CD4-positive, alpha-beta T cell treated with Interleukin-4 for 4 hours (primary cell): ENCODE results near the gene STYXL2.

Experiments
- DNase-seq: peaks from one replicate; pipeline ENCODE4 v3.0.0-alpha.2; 2020

STYXL2 gene

DNA sequence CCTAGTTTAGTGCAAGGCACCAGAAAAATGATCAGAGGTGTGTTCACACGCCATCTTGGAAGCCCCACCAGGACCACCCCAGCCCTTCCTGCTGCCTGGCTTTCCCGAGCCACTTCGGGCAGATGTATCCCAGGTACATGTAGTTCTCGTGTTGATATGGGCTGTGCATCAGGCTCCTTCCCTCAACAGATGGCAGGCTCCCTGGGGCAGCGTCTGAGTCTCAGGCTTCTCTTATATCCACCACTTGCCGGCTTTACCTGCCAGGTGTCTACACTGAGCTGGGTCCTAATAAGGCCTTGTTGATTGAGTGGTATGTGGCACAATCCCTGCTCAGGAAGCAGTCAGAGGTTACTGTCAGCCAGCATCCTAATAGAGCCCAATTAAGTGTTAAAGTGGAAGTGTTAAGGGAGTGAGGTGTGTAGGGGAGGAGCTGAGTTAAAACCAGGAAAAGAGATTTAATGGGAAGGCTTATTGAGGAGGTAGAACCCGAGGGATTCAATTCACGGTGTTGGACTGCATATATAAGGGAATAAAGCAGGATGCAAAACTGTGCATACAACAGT lies 12.2 kb upstream of the STYXL2 start:
- DNase-seq, result no peak

DNA sequence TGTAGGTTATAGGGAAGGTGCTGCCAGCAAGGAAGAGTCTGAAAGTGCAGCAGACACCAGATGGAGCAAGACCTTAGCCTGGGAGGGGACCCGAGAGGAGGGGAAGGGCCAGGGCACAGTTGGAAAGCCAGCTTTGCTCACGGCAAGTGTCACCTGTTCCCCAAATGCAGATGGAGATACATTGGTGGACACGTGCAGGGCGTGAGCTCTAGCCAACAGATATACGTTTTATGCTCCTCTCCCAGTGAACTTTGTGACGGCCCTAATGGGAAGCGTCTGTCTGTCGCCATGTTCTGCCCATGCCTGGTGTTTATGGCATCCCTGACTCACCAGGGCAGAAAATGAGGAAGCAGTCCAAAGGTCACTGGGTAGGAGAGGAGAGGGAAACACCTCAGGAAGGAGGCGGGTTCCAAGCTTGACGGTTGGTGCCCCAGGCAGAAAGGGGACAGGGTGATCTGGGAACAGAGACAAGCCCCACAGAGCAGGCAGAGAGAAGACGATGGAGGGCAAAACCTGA lies 11.3 kb upstream of the STYXL2 start:
- no peak for DNase-seq

DNA sequence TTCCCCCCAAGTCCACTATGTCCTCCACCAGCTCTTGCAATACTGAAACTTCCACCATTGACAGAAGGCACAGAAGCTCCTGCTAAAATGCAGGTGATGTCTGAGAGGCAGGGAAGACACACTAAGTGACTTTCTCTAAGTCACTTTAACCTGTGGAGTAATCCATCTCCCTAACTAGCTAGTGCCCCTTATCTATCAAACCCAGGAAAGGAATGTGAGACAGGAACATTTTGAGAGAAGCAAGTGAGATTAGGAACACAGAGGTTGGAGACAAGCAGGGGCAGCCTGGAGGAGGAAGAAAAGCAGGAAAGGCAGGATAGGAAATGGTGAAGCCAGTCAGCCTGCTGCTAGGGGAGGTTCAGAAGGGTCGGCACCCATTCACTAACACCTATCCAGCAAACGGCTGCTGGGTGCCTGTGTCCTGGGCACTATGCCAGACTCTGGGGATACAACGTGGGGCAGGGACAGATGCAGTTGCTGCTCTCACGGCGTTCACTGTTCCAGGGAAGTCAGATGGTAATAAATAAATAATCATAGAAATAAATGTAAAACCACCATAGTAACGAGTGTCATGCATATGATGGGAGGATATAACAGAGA lies 10.7 kb upstream of the STYXL2 start:
- DNase-seq, result no peak

DNA sequence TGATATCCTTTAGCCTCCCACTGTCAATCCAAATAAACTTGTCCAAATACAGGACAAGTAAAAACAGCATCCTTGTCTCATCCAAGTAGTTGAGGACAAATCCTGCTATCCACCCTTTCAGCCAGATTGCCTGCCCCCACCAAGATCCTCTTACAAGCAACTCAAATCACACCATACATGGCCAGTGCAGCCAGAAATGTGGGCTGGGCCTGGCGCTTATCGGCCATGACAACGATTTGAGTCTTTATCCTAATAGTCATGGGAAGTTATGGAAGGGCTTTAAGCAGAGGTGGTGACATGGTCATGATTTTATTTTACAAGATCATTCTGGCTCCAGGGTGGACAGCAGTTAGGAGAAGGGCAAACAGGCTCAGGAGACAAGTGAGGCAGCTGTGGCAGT lies 10.0 kb upstream of the STYXL2 start:
- DNase-seq, result no peak

DNA sequence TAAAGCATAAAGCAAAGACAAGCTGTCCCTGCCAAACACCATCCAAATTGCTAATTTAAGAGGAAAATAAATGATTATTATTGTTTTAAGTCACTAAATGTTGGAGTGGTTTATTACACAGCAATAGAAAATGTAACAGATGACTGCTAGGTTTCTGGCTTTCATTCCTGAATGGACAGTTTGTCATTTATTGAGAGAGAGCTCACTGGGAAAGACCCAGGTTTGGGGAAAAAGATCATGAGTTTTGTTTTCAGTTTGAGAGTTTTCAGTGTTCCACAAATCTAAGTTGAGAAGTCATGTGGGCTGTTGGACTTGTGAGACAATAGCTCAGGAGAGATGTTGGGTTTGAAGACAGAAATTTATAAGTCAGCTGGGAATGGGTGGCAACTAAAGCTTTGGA lies 9.1 kb upstream of the STYXL2 start:
- no peak for DNase-seq

DNA sequence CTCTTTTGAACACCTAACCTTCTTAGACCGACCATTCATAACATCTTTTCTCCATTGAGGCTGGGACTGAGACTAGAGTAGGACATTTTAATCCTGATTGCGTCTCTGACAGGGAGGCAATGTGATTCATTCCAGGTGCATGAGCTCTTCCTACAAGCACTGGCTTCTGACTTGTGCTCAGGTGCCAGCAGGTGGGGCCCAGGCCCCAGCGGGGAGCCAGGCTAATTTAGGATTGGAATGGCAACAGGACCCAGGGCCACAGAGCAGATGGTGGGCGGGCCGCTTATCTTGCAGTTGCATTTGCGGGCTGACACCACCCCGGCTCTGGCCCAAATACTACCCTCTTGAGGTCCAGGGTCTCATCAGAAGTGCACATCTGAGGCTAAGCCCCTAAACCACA lies 7.8 kb upstream of the STYXL2 start:
- no peak for DNase-seq

DNA sequence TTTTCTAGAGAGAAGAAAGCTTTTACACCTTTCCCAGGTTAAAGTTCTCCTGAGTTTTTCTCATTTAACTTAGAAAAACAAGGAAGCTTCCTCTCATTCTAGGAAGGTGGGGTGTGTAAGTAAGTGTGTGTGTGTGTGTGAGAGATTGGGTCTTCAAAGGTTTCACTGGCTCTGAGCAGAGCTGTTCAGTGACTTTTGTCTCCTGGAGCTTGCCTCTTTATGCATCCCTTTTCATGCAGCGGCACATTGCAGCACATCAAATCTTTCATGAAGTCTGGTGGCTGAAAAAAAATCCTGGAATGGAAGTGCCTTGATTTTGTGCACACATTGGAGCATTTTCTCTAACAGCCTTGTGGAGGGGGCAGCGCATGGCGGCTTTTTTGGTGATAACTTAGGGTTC lies 7.1 kb upstream of the STYXL2 start:
- DNase-seq, result no peak

DNA sequence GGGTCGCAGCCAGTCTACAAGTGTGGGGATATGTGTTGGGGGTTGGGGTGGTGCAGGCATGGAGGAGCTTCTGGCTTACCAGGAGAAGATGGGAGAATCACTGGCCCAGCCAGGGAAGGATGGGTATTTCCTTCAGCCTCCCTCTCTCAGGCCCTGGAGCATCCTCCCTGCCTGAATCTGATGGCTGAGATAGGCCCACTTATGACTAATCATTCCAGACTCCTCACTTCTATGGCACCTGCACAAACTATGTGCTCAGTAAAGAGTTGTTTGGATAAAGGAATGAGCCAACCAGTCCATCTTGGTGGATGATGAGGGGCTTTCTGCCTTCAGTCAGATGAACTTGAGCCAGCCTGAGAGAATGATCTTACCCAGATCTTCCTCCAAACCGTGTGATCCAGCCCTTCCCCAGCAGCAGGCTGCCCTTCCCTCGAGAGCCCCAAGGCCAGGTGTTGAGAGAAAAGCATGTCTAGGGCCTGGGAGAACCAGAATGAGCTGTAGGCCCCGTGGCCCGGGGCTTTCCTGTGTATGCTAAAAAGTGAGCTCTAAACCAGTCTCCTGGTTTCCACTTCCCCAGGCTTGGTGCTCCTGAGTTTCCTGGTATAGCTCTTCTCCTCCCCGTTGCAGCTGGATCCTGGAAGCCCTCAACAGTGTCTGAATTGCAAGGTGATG lies 5.0 kb upstream of the STYXL2 start:
- DNase-seq, result no peak

DNA sequence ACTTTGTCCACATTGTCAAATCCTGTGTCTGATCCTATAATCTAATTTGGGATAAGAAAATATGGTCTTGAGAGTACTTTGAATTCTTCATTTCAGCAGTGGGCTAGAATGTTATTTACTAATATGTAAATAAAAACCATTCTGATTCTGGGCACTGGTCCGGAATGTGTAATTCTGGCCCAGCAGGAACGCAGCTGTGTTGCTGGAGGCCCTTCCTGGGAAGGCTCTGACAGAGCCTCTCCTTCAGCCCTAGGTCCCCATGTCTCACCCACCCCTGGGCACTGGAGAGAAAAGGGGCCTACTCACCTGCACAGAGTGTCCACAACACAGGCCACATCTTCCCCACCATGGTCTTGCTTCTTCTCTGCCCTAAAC lies 3.9 kb upstream of the STYXL2 start:
- DNase-seq, result no peak

DNA sequence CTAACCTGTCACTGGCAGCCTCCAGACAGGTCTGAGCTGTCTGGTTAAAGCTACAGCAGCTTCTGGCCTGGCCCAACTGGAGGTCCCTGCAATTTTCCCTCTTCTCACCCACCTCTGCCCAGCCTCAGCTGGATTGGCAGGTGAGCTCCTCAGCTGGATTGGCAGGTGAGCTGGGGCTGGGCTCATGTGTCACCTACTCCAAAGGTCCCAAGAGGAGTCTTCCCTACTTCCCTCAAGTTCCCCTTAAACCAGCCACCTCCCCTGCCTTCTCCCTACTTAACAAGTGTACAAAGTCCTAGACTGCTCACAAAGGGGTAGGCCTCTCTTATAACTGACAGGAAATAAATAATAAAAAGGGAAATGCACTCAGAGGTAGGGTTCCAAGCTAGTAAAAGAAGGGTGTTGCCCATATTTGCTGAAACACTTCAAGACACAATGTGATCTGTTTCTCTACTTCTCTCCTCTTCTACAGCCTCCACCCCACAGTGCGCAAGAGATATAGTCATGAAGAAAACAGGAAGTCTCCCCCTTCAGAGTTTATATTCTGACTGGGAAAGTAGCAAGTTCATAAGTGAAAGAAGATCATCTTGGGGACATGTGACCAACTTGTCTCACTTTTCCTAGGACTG lies 3.4 kb upstream of the STYXL2 start, which contains the start of gene GPA33:
Gene GPA33 (minus strand): TSS at position 64 of the 629 bp plus-strand sequence. CDS start 90 bp downstream, outside the sequence.
- peak; percentile 62 for DNase-seq

DNA sequence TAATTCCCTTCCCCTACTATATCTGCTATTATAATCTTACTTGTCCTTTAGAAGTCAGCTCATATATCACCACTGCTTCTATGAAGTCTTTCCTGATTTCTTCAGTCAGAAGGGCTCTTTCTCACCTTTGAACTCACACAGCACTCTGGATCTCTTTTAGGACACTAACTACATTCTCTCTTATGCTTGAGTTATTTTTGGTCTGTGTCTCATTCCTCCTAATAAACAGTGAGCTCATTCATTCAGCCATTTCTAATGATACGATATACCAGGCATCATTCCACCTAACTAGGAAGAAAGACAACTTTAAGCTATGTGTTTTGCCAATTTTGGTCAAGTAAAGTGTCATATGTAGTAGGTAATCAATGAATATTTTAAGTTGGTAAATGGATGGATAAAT lies 1.2 kb upstream of the STYXL2 start:
- DNase-seq, result no peak

DNA sequence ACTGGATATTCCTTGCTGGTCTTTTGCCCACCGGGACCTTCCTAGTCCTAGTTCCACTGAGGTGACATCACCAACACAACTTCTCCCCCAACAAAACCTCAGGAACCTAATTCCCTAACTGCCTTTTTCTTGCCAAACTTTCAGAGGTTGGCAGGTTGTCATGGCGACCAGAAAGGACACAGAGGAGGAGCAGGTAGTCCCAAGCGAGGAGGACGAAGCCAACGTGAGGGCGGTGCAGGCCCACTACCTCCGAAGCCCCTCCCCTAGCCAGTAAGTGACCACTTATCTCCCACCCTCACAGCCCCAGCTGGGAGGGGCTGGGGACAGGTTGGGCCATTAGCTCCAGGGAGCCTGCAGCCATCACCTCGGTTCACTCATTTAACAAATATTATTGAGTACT lies 815 bp downstream of the STYXL2 start:
- DNase-seq, result no peak

DNA sequence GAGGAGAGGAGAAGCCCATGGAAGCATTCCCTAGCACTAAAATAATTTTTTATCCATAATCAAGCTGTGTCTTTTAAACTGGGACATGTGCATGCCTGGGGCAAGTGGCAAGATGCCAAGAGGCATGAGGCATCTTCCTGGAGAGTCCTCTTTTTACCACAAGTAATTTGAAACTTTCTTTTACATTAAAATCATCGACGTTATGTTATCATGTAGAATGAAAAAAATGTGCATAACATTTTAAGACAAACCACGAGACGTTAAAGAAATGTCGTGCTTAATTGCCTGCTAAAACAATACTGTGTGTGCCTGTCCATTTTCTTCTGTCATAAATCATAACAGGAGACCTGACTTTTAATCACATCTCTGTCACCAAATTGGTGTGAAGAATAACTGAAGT lies 1.5 kb downstream of the STYXL2 start:
- DNase-seq, result no peak

DNA sequence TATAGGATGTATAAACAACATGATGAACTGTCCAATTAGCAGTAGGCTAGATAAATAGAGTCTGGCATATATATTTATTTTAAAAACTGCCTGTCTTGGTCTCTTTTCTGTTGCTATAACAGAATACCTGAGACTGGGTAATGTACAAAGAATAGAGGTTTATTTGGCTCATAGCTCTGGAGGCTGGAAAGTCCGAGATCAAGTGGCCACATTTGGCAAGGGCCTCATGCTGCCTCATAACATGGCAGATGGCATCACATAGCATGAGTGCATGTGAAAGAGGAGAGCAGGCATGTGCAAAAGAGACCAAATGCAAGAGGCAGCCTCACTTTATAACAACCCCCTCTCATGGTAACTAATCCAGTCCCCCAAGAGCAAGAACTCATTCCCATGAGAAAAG lies 6.0 kb downstream of the STYXL2 start:
- DNase-seq, result no peak

DNA sequence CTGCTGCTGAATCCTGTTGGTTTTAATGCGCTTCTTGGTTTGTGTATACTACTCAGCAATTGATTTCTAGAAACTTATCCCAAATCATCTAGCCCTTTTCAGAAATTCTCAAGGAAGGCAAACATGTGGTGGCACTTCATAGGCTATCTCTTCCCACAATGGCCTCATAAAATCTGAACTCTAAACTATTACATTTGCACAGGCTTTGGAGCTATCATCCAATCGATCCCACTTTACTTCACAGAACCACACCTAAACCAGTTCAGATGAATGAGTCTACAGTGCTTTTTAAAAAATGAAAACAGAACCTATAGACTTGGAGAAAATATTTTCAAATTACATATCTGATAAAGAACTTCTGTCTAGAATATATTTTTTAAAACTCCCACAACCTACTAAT lies 6.9 kb downstream of the STYXL2 start:
- no peak for DNase-seq

DNA sequence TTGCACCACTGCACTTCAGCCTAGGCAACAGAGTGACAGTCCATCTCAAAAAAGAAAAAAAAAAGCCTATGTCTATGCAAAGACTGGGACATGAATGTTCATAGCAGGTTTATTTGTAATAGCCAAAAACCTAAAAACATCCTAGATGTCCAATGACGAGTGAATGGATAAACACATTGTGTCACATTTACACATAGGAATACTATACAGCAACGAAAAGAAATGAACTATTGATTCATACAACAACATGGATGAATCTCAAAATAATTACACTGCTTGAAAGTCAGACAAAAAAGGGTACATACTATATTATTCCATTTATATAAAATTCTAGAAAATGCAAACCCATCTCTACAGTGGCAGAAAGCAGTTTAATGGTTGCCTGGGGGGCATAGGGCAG lies 7.9 kb downstream of the STYXL2 start:
- no peak for DNase-seq

DNA sequence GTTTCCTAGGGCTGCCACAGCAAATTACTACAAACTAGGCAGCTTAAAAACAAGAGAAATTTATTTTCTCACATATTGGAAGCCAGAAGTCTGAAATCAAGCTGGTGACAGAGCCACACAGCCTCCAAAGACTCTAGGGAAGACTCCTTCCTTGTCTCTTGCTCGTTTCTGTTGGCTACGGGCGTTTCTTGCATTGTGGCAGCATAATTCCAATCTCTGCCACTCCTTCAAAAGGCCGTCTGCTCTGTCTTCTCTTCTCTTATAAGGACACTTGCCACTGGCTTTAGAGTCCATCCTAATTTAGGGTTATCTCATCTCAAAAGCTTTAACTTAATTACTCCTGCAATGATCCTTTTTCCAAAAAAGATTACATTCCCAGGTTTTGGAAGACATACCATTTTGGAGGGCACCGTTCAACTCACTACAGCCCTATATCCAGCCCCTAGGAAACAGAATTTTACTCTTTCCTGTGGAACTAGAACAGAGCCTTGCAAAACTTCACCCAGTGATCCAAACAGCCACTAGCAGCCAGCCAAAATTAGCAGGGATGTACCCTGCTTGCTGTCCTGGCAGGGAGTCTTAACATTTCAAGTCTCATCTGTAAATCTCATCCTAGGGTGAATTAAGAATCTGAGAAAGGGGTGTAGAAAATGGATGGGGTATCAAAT lies 9.2 kb downstream of the STYXL2 start:
- no peak for DNase-seq

DNA sequence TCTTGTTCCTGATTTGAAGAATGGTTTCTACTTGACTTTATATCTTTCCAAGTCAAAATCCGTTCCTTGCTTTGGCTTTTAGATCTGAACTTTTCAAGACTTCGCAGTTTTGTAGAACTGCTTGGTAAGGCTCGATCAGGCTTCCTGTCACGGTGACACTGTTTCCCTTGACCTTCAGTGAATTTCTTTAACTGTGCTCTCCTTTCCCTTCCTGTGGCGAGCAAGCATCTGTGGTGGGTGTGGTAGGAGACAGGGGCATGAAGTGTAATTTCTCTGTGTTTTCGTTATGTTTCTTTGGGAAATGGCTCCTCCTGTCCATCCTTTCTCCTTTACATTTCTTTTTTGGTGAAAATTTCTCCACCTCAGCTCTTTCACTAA lies 10.4 kb downstream of the STYXL2 start:
- no peak for DNase-seq

DNA sequence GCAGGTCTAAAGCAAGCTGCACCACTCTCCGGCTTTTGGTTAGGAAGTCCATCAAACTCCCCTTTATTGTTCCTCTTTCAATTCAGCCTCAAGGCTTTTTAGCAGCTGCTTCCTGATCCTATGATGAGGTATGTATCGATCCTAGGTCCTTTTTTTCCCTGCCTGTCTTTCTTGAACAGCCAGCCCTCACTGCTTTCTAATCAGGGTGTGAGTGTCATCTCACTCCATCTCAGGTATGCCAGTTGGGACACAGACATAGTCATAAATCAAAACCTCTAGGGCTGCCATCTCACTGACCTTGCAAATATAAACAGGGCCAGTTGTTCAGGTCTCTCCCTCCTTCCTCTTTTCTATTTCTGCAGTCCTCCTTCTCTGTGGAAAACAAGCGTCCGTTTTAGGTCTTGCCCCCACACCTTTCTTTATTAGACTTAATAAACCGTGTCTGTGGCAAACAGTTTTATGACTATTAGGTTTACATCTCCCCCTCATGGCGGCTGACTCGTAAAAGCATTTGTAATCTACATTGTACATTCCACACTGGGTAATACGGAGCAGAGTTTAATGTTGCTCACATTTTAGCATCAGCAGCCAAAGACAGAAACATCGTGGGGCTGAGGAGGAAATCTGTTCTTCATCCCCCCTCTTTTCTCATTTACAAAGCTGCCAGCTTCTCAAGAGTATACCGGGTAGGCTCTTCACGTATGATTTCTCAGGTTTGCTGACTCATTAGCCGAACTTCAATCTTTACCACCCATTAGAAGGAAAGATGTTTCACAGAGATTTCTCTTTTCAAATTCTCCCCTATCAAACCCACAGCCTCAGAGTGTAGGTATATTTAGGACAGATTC lies 11.6 kb downstream of the STYXL2 start:
- no peak for DNase-seq

DNA sequence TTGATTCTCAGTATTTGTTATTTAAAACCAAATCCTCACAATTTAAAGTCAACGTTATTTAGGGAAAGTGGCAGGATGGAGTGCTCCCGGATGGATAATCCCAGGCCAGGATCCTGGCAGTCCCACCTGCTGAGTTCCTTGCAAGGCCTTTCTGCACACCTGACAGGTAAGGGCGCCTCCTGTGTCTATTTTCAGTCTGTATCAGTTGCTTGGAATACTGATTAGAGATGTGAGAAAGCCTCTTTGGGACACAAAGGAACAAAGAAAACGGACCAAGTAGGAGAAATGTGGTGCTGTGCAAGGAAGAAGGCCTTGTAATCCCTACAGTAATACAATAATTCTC lies 12.2 kb downstream of the STYXL2 start:
- DNase-seq, result no peak

DNA sequence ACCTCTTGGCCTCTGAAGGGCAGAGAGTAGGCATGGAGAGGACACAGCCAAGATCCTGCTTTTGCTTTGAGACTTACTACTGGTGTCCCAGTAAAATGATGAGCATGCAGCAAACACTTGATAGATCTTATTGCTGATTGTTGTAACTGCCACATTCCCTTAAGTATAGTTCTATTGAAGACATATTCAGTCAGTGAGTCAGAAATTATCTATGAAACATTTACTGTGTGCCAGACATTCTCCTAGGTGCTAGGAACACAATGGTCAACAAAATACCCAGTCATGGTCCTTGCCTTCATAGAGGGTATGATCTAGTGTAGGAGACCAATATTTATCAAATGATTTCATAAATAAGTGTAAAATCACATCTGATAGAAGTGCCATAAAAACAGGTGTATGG lies 13.6 kb downstream of the STYXL2 start:
- no peak for DNase-seq

DNA sequence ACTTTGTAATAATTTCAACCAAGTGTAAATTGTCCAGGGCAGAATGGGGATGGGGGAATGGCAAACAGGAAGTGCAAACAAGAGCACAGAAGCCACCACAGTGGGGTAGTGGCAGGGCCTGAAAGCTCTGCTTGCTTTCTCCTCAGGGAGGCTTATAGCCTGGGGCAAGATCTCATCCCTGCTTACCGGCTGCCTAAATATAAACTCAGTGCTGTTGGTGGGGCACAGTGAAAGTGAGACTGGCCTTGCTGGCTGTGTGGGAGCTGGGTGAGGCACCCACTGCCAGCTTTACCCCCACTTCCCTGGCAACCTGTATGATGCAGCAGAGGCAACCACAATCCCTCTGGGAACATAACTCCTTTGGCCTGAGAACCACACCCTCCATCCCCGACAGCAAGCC lies 15.2 kb downstream of the STYXL2 start:
- DNase-seq, result no peak

DNA sequence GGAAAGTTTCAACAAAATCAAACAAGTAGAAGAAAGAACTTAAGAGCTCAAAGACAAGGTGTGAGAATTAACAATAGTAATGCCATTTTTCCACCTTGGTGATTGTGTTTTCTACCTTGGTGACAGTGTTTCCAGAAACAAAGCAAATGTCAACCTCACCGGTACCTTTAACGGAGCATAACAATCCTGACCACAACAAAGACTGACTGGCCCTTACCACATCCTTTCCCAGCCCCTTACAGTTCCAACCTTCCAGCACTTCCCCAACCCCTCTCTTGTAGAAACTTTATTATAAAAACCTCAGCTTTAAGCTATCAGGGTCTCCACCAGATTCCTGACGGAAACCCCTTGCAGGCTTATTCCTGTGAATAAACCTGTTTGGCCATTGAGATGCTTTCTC lies 16.7 kb downstream of the STYXL2 start:
- peak; percentile 30 for DNase-seq
